MCF 10A (cell line): ENCODE measurements around the gene PTMS. TPM values are rescaled to one million over a fixed set of nuclear protein-coding genes. Genes with fewer than 3 reads are reported as not detected.

Experiments
- BruUV-seq: library from RNA; stranded (reverse); fragments of 400-500 nt; replicated peaks from 2 replicates; lab custom pipeline; 2021; lab: Mats Ljungman, UMichigan
- CTCF ChIA-PET: fragments of 300-600 bp; sonication (Branson Sonifier 250); formaldehyde crosslinking; extraction: SDS; loops from one replicate; lab custom pipeline; 2021; ENCODE audit warnings: antibody characterized with exemption, inconsistent platforms; lab: Yijun Ruan, JAX
- POLR2A ChIA-PET: fragments of 300-600, 350-650 bp; sonication (Branson Sonifier 250); formaldehyde crosslinking; extraction: SDS; loops from one replicate; lab custom pipeline; 2020; ENCODE audit warnings: antibody characterized with exemption, inconsistent platforms; lab: Yijun Ruan, JAX
- DNase-seq: peaks from one replicate; pipeline ENCODE4 v3.0.0-alpha.2; 2018; ENCODE audit not compliant: unreplicated experiment
- H3K27ac Mint-ChIP-seq: one replicate; pipeline ENCODE4 v1.8.0; 2022; ENCODE audit warnings: mild to moderate bottlenecking, low read depth, mixed read lengths; ENCODE audit not compliant: unreplicated experiment
- H3K27me3 Mint-ChIP-seq: one replicate; pipeline ENCODE4 v1.8.0; 2022; ENCODE audit warnings: mixed read lengths; ENCODE audit not compliant: insufficient read depth, unreplicated experiment
- H3K36me3 Mint-ChIP-seq: one replicate; pipeline ENCODE4 v1.8.0; 2022; ENCODE audit warnings: mild to moderate bottlenecking, moderate library complexity, mixed read lengths; ENCODE audit not compliant: insufficient read depth, unreplicated experiment
- H3K4me1 Mint-ChIP-seq: one replicate; pipeline ENCODE4 v1.8.0; 2022; ENCODE audit warnings: mixed read lengths; ENCODE audit not compliant: insufficient read depth, unreplicated experiment
- H3K4me3 Mint-ChIP-seq: one replicate; pipeline ENCODE4 v1.8.0; 2022; ENCODE audit warnings: mild to moderate bottlenecking, moderate library complexity, mixed read lengths; ENCODE audit not compliant: unreplicated experiment
- H3K9me3 Mint-ChIP-seq: one replicate; pipeline ENCODE4 v1.8.0; 2022; ENCODE audit warnings: mixed read lengths; ENCODE audit not compliant: unreplicated experiment
- CTCF ChIP-seq: fragments of 200-600 bp; IDR thresholded peaks from one replicate; pipeline ENCODE4 v1.8.0; 2022; ENCODE audit warnings: antibody characterized with exemption, mild to moderate bottlenecking; ENCODE audit not compliant: unreplicated experiment
- intact Hi-C: fragments of 100-400 bp; cut with micrococcal nuclease; formaldehyde crosslinking; loops from 2 replicates; pipeline ENCODE4 v1.14.1; 2022
- total RNA-seq: library from RNA; stranded (reverse); gene quantifications from 2 replicates; pipeline ENCODE4 v1.2.3, GENCODE V29; 2022

PTMS gene
- total RNA-seq, 1 experiment from 2014 or later: 284 TPM

- ChIA-PET POLR2A (no interaction called here), CTCF (interaction anchor here (0.6 to 2.7 kb wide), 5 partner anchors 8 to 195 kb away, joined by 5 to 14 read pairs (median 9); partner anchors contain the start of gene PTMS)
- Mint-ChIP-seq H3K36me3 (no peaks in the 10 kb centered on the region), H3K27ac (no peak overlapping the region), H3K4me1 (peaks cover 12% of the 10 kb centered on the region), H3K4me3 (no peak overlapping the region), H3K27me3 (no peaks in the 10 kb centered on the region), H3K9me3 (no peaks in the 10 kb centered on the region)
- intact Hi-C loops: no loop called here
- no peak for TF ChIP-seq CTCF
- no TSS peak for BruUV-seq
- no peak for DNase-seq
Measured at GRCh38 chr12:6758506-6759095, 7.6 kb upstream of the PTMS start.

GRCh38 chr12:6759741-6760140 lies 6.4 kb upstream of the PTMS start:
- POLR2A ChIA-PET: interaction anchor here (0.7 to 1.2 kb wide), 2 partner anchors 8 to 22 kb away, joined by 3 read pairs; no protein-coding TSS in a partner anchor
- no peak for DNase-seq
- Mint-ChIP-seq H3K27me3 (no peaks in the 10 kb centered on the region), H3K36me3 (no peaks in the 10 kb centered on the region), H3K4me1 (peaks cover 22% of the 10 kb centered on the region), H3K27ac (no peak overlapping the region), H3K4me3 (no peak overlapping the region), H3K9me3 (no peaks in the 10 kb centered on the region)
- BruUV-seq: no TSS peak
- CTCF ChIA-PET: interaction anchor here (0.6 to 2.7 kb wide), 7 partner anchors 12 to 115 kb away, joined by 3 to 14 read pairs (median 4); partner anchors contain the start of gene LAG3
- no peak for TF ChIP-seq CTCF
- intact Hi-C loops: no loop called here

GRCh38 chr12:6763380-6763779 lies 2.8 kb upstream of the PTMS start:
- Mint-ChIP-seq H3K4me1 (peaks cover 38% of the 10 kb centered on the region), H3K27ac (peak overlapping the region; percentile 95), H3K4me3 (no peak overlapping the region), H3K27me3 (no peaks in the 10 kb centered on the region), H3K9me3 (no peaks in the 10 kb centered on the region), H3K36me3 (no peaks in the 10 kb centered on the region)
- ChIA-PET CTCF (interaction anchor here (0.6 to 4.0 kb wide), 5 partner anchors 10 to 376 kb away, joined by 3 to 32 read pairs (median 4); partner anchors contain the start of gene MLF2), POLR2A (interaction anchor here (0.8 to 2.5 kb wide), 2 partner anchors 10 to 74 kb away, joined by 4 to 21 read pairs; partner anchors contain the start of genes MLF2 and ZNF384)
- no peak for TF ChIP-seq CTCF
- intact Hi-C loops: no loop called here
- BruUV-seq: no TSS peak
- DNase-seq: no peak

GRCh38 chr12:6764011-6764828 lies 1.9 kb upstream of the PTMS start:
- CTCF ChIA-PET: interaction anchor here (0.7 to 7.8 kb wide), 7 partner anchors 10 to 62 kb away, joined by 4 to 174 read pairs (median 7); partner anchors contain the start of gene MLF2
- no peaks in the 10 kb centered on the region for H3K27me3 Mint-ChIP-seq
- H3K4me1 Mint-ChIP-seq: peaks cover 42% of the 10 kb centered on the region
- POLR2A ChIA-PET: interaction anchor here (0.8 to 4.2 kb wide), 3 partner anchors 11 to 75 kb away, joined by 4 to 119 read pairs (median 21); partner anchors contain the start of genes MLF2 and ZNF384
- BruUV-seq: no TSS peak
- no peak for TF ChIP-seq CTCF
- peak; percentile 99 for DNase-seq
- H3K27ac Mint-ChIP-seq: peak overlapping the region; percentile 95
- H3K9me3 Mint-ChIP-seq: no peaks in the 10 kb centered on the region
- H3K36me3 Mint-ChIP-seq: no peaks in the 10 kb centered on the region
- H3K4me3 Mint-ChIP-seq: peak overlapping the region; percentile 84
- intact Hi-C loops: no loop called here
